Pericardium fibroblast (primary cell): Measurements from ENCODE around the gene PLCB1. TPM values are rescaled to one million over a fixed set of nuclear protein-coding genes. Genes with fewer than 3 reads are reported as not detected.

Source experiments
- total RNA-seq: library from RNA; depleted of rRNA; stranded (reverse); fragments of >200 nt; gene quantifications from 2 replicates; pipeline ENCODE4 v1.2.3, GENCODE V29; 2015

PLCB1 gene
- 6.4 and 13.6 TPM in 2 replicates for total RNA-seq

GRCh38 chr20:8131598-8132483 lies at the start of gene PLCB1:
Gene PLCB1 (plus strand): TSS chr20:8132266. CDS start chr20:8132652, 386 bp downstream.

Other genes starting within 250 kb of the PLCB1 start
- gene HAO1, start 191.8 kb upstream of the PLCB1 start, total RNA-seq, result not detected in 2 replicates
- 16.1 and 22.0 TPM in 2 replicates for gene TMX4, start 112.5 kb upstream of the PLCB1 start, total RNA-seq